DND-41 (cell line): Measurements from ENCODE around the gene THEM4.

ENCODE experiments used
- ATAC-seq: fragments of 200-7000 bp; cut with Tn5 transposase; 3 replicates; pipeline ENCODE4 v1.9.1; 2021; ENCODE audit warnings: low read depth; ENCODE audit not compliant: insufficient read depth
- DNase-seq: peaks from one replicate; pipeline ENCODE4 v3.0.0-alpha.2; 2020
- H2AFZ ChIP-seq: 2 replicates; pipeline ENCODE4 v1.6.0; 2012; ENCODE audit warnings: low read depth, low read length
- H3K27ac ChIP-seq: 2 replicates; pipeline ENCODE4 v1.5.1; 2012; ENCODE audit warnings: low read length, inconsistent platforms
- H3K27me3 ChIP-seq: fragments of 200-600 bp; sonication (generic); 2 replicates; pipeline ENCODE4 v1.6.0; 2012; ENCODE audit warnings: low read length, mild to moderate bottlenecking, inconsistent platforms; ENCODE audit not compliant: insufficient read depth, poor library complexity
- H3K36me3 ChIP-seq: 2 replicates; pipeline ENCODE4 v1.5.1; 2012; ENCODE audit warnings: low read length, inconsistent platforms; ENCODE audit not compliant: insufficient read depth
- H3K4me1 ChIP-seq: 2 replicates; pipeline ENCODE4 v1.5.1; 2012; ENCODE audit warnings: mild to moderate bottlenecking, low read length; ENCODE audit not compliant: insufficient read depth
- H3K4me2 ChIP-seq: 2 replicates; pipeline ENCODE4 v1.6.0; 2012; ENCODE audit warnings: mild to moderate bottlenecking, moderate library complexity, low read length, inconsistent platforms; ENCODE audit not compliant: insufficient read depth
- H3K4me3 ChIP-seq, 2 experiments: fragments of 200-600 bp in 1 of 2; shearing (Covaris generic) in 1 of 2; 2 replicates each; pipeline ENCODE4 v1.5.1; 2012 to 2016; ENCODE audit warnings: inconsistent platforms in 2 of 2, low read length in 2 of 2, mild to moderate bottlenecking in 2 of 2, low read depth in 1 of 2, moderate library complexity in 1 of 2
- H3K79me2 ChIP-seq: 2 replicates; pipeline ENCODE4 v1.6.0; 2012; ENCODE audit warnings: low read length, inconsistent platforms; ENCODE audit not compliant: insufficient read depth
- H3K9ac ChIP-seq: 2 replicates; pipeline ENCODE4 v1.6.0; 2012; ENCODE audit warnings: low read depth, mild to moderate bottlenecking, inconsistent platforms, low read length, moderate library complexity
- H3K9me3 ChIP-seq: 2 replicates; pipeline ENCODE4 v1.5.1; 2012; ENCODE audit warnings: low read length, moderate library complexity, mild to moderate bottlenecking, inconsistent platforms; ENCODE audit not compliant: insufficient read depth, severe bottlenecking
- H4K20me1 ChIP-seq: 2 replicates; pipeline ENCODE4 v1.6.0; 2012; ENCODE audit warnings: low read length; ENCODE audit not compliant: insufficient read depth
- CTCF ChIP-seq: IDR thresholded peaks from 2 replicates; pipeline ENCODE4 v1.5.1; 2012; ENCODE audit warnings: borderline replicate concordance, low read length, moderate library complexity, mild to moderate bottlenecking; ENCODE audit not compliant: poor library complexity, severe bottlenecking; ENCODE audit errors: extremely low read depth
- EZH2 ChIP-seq: IDR thresholded peaks from 3 replicates; pipeline ENCODE4 v1.6.1; 2012; ENCODE audit warnings: borderline replicate concordance, low read depth, mild to moderate bottlenecking, moderate library complexity, low read length, inconsistent platforms; ENCODE audit not compliant: severe bottlenecking

The THEM4 gene

DNA sequence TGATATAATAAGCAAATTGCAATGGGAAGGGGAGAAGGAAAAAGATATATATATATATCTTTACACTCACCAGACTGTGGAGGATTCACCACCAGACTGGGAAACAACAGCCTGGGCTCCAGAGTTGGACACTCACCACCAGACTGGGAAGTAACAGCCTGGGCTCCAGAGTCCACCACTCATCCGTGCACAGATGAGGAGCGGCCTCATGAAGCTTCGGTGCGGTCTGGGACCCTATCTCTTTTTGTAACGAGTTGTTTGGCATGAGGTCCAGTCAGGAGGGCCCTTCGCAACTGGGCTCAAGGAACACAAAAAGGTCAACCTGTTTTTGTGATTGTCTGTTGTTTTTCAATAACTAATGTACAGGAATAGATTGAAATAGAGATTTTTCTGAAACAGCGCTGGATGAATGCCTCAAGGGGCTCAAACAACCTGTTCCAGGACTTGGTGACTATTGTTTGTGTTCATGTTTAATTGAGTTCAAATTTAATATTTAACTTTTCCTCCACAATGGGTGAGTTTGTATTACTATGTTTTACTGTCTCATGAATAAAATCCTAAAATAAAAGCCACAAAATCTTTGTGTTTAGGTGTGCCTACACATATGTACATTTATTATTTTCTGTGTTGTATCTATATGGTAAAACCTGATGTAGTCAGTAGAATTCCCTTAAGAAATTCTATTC is 44.2 kb upstream of the THEM4 start:
- no peaks in the 10 kb centered on the region for H3K79me2 ChIP-seq
- no peak overlapping the region for H3K27ac ChIP-seq
- DNase-seq (no peak), ATAC-seq (no peak)
- H4K20me1 ChIP-seq, result 0 out of 2 replicates have a peak, but pooled peaks cover 3% of the 10 kb centered on the region
- no peak overlapping the region for H3K9ac ChIP-seq
- H3K4me1 ChIP-seq, result no peaks in the 10 kb centered on the region
- H3K4me3 ChIP-seq, result no peak overlapping the region
- TF ChIP-seq CTCF (no peak), EZH2 (no peak)
- H3K36me3 ChIP-seq, result no peaks in the 10 kb centered on the region
- no peak overlapping the region for H2AFZ ChIP-seq
- peaks cover 21% of the 10 kb centered on the region for H3K27me3 ChIP-seq
- H3K4me2 ChIP-seq, result no peak overlapping the region
- no peaks in the 10 kb centered on the region for H3K9me3 ChIP-seq

DNA sequence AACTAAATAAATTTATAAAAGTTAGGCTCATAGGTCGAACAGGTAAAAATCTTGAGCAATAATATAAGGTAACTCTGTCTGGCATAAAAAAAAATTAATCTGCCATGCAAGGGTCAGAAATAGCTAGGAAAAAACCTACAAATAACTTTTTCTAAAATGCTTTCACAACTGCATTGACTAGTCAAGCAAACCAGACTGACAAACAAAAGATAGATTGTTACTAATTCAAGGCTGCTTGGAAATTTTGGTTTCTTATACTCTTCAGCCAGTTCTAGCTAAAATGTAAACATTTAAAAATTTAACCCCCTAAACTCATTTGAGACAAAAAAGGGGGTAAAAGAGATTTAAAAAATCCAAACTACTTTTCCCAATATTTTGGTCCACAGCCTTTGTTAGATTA is 43.5 kb upstream of the THEM4 start:
- no peak for ATAC-seq
- H3K79me2 ChIP-seq, result no peaks in the 10 kb centered on the region
- H3K36me3 ChIP-seq, result no peaks in the 10 kb centered on the region
- H3K9me3 ChIP-seq, result no peaks in the 10 kb centered on the region
- no peaks in the 10 kb centered on the region for H3K4me1 ChIP-seq
- TF ChIP-seq CTCF (no peak), EZH2 (no peak)
- H3K4me2 ChIP-seq, result no peak overlapping the region
- no peak overlapping the region for H3K4me3 ChIP-seq
- DNase-seq, result no peak
- 0 out of 2 replicates have a peak, but pooled peaks cover 3% of the 10 kb centered on the region for H4K20me1 ChIP-seq
- peaks cover 21% of the 10 kb centered on the region for H3K27me3 ChIP-seq
- no peak overlapping the region for H3K9ac ChIP-seq
- H3K27ac ChIP-seq, result no peak overlapping the region
- H2AFZ ChIP-seq, result no peak overlapping the region

GRCh38 chr1:151949371-151950193 is 40.3 kb upstream of the THEM4 start:
- Histone ChIP-seq H3K27me3 (peaks cover 34% of the 10 kb centered on the region), H3K9ac (no peak overlapping the region), H3K36me3 (no peaks in the 10 kb centered on the region), H3K4me2 (no peak overlapping the region), H3K4me1 (no peaks in the 10 kb centered on the region), H2AFZ (no peak overlapping the region), H3K4me3 (no peak overlapping the region), H3K9me3 (no peaks in the 10 kb centered on the region), H4K20me1 (0 out of 2 replicates have a peak, but pooled peaks cover 3% of the 10 kb centered on the region), H3K79me2 (no peaks in the 10 kb centered on the region), H3K27ac (no peak overlapping the region)
- TF ChIP-seq EZH2 (no peak), CTCF (no peak)
- ATAC-seq (no peak), DNase-seq (no peak)
